Nephron progenitor cell (in vitro differentiated cells): ENCODE results near the gene ZAR1L.

Experiments used
- DNase-seq: peaks from one replicate; pipeline ENCODE4 v3.0.0; 2021
- H3K27ac Mint-ChIP-seq: 2 replicates; pipeline ENCODE4 v1.8.0; 2021; ENCODE audit warnings: mild to moderate bottlenecking, moderate library complexity, mixed read lengths
- H3K27me3 Mint-ChIP-seq: 2 replicates; pipeline ENCODE4 v1.8.0; 2021; ENCODE audit warnings: mild to moderate bottlenecking, low read depth, mixed read lengths; ENCODE audit not compliant: poor library complexity
- H3K36me3 Mint-ChIP-seq: 2 replicates; pipeline ENCODE4 v1.8.0; 2021; ENCODE audit warnings: low read depth, mixed read lengths
- H3K4me1 Mint-ChIP-seq: 2 replicates; pipeline ENCODE4 v1.8.0; 2021; ENCODE audit warnings: mixed read lengths
- H3K4me3 Mint-ChIP-seq: 2 replicates; pipeline ENCODE4 v1.8.0; 2021; ENCODE audit warnings: mild to moderate bottlenecking, moderate library complexity, mixed read lengths
- H3K9me3 Mint-ChIP-seq: 2 replicates; pipeline ENCODE4 v1.8.0; 2021; ENCODE audit warnings: mild to moderate bottlenecking, moderate library complexity, mixed read lengths
- CTCF ChIP-seq: fragments of 200-600 bp; sonication (generic); IDR thresholded peaks from 2 replicates; pipeline ENCODE4 v1.5.0; 2021; ENCODE audit warnings: antibody characterized with exemption

The ZAR1L gene

DNA sequence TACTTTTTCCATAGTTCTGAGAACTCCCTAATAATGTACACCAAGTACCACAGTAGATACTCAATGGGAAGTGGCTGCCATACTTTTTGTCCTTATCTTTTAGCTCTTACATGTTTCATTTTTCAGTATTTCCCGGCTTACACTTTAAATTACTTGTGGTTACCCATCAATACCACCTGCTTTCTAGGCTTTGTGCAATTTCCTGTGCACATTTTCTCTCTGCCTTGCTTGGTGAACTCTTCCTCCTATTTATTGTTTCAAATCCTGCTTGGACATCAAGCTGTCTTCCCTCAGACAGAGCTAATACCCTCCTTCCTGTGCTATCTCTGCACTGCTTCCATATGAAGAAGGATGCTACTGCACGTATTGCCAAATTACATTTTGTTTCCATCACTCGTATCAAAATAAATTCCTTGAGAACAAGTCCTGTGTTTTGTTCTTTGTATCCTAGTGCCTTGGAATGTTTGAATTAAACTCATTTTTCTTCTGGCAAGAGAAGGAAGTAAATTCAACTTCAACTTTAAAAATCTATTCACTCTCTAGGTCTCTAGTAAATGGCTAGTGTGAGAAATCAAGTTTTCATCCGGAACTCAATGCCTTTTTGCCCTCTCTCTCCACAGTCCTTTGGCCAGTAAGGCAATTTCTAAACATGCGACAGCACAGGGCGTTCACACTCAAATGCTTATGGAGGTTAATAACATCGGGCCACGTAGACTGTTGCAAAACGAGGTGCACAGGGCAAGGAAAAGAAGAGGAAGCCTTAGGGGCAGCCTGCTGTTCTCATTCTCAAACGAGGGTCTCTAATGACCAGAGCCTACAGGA, 5.6 kb downstream of the ZAR1L start:
- H3K4me1 Mint-ChIP-seq: no peaks in the 10 kb centered on the region
- H3K27ac Mint-ChIP-seq: no peak overlapping the region
- H3K9me3 Mint-ChIP-seq: no peaks in the 10 kb centered on the region
- TF ChIP-seq CTCF: no peak
- H3K4me3 Mint-ChIP-seq: no peak overlapping the region
- H3K36me3 Mint-ChIP-seq: no peaks in the 10 kb centered on the region
- DNase-seq: no peak
- peaks cover 2% of the 10 kb centered on the region for H3K27me3 Mint-ChIP-seq

DNA sequence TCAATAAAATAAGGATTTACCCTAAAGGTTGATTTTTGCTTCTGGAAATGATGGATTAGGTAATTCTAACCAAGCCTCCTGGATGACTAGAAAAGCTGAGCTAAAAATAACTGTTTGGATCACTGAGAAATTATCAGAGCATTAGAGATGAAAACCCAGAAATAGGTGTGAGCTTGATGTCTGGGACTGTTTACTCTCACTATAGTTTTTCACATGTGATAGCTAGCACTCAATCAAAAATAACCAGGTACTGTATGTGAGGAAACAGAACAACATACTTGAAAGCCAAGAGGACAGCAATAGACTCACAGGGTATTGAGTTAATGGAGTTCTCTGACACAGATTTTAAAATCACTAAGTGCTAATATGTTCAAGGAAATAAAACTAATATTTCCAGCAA, 9.5 kb downstream of the ZAR1L start:
- Mint-ChIP-seq H3K27ac (no peak overlapping the region), H3K27me3 (no peaks in the 10 kb centered on the region), H3K9me3 (no peaks in the 10 kb centered on the region), H3K4me3 (no peak overlapping the region), H3K36me3 (no peaks in the 10 kb centered on the region), H3K4me1 (no peaks in the 10 kb centered on the region)
- no peak for TF ChIP-seq CTCF
- DNase-seq: no peak

DNA sequence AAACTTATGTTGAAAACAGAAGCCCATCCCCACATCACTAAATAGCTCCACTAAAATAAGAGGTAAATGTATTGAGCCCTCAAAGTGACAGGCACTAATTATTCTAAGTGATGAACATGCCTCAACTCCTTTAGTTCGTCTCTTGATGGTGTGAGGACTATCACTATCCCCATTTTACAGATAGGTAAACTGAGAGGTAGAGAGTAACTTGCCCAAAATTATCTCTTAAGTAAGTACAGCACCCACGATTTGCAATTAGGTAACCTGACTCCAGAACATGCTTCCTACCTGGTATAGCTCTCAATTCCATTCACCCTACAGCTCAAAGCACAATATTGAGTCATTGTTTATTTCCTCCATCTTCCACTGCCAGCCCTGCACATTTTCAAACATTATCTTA, 12.7 kb downstream of the ZAR1L start:
- TF ChIP-seq CTCF: no peak
- H3K27me3 Mint-ChIP-seq: no peaks in the 10 kb centered on the region
- DNase-seq: no peak
- no peaks in the 10 kb centered on the region for H3K4me1 Mint-ChIP-seq
- H3K27ac Mint-ChIP-seq: no peak overlapping the region
- no peak overlapping the region for H3K4me3 Mint-ChIP-seq
- no peaks in the 10 kb centered on the region for H3K36me3 Mint-ChIP-seq
- H3K9me3 Mint-ChIP-seq: no peaks in the 10 kb centered on the region

DNA sequence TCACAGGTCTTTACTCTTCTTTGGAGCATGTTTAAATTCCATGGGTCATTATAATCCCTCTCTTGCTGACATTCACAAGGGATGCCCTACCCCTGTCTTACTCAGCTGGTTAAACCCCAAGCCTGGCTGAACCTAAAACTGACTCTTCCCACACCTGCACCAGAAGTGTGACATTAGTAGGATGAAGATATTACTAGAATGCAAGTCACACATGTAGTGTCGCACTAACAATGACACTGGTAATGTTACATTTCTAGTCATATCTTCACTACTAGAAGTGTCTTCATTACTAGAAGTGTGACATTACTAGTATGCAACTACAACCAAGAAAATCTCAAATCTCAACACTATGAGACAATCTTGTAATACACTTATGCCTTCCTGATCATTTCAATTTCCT, 14.2 kb downstream of the ZAR1L start:
- Mint-ChIP-seq H3K27me3 (no peaks in the 10 kb centered on the region), H3K36me3 (no peaks in the 10 kb centered on the region), H3K4me1 (no peaks in the 10 kb centered on the region), H3K9me3 (no peaks in the 10 kb centered on the region), H3K27ac (no peak overlapping the region), H3K4me3 (no peak overlapping the region)
- no peak for TF ChIP-seq CTCF
- no peak for DNase-seq

- TF ChIP-seq CTCF: no peak
- no peaks in the 10 kb centered on the region for H3K4me1 Mint-ChIP-seq
- DNase-seq: no peak
- H3K27me3 Mint-ChIP-seq: no peaks in the 10 kb centered on the region
- H3K9me3 Mint-ChIP-seq: no peaks in the 10 kb centered on the region
- H3K27ac Mint-ChIP-seq: no peak overlapping the region
- H3K36me3 Mint-ChIP-seq: no peaks in the 10 kb centered on the region
- no peak overlapping the region for H3K4me3 Mint-ChIP-seq
Measured at GRCh38 chr13:32300406-32300805, 14.8 kb downstream of the ZAR1L start.

GRCh38 chr13:32299893-32300292, 15.3 kb downstream of the ZAR1L start:
- no peak for TF ChIP-seq CTCF
- no peaks in the 10 kb centered on the region for H3K4me1 Mint-ChIP-seq
- no peak overlapping the region for H3K4me3 Mint-ChIP-seq
- no peak for DNase-seq
- H3K27me3 Mint-ChIP-seq: no peaks in the 10 kb centered on the region
- no peaks in the 10 kb centered on the region for H3K36me3 Mint-ChIP-seq
- H3K27ac Mint-ChIP-seq: peak overlapping the region; percentile 91
- H3K9me3 Mint-ChIP-seq: no peaks in the 10 kb centered on the region
